Hepatocyte (in vitro differentiated cells): ENCODE data around the gene CCDC137. TPM values are rescaled to one million over a fixed set of nuclear protein-coding genes. Genes with fewer than 3 reads are reported as not detected.

Source experiments
- DNase-seq: peaks from one replicate; pipeline ENCODE4 v3.0.0-alpha.2; 2016; ENCODE audit warnings: low spot score
- H2AFZ ChIP-seq: fragments of 200-600 bp; sonication (generic); 2 replicates; pipeline ENCODE4 v1.6.0; 2016; ENCODE audit warnings: antibody characterized with exemption, mild to moderate bottlenecking
- H3K27ac ChIP-seq: fragments of 200-600 bp; sonication (generic); 2 replicates; pipeline ENCODE4 v1.5.1; 2016; ENCODE audit warnings: mild to moderate bottlenecking
- H3K27me3 ChIP-seq: fragments of 200-600 bp; sonication (generic); 2 replicates; pipeline ENCODE4 v1.6.1; 2016
- H3K36me3 ChIP-seq: fragments of 200-600 bp; sonication (generic); replicated peaks from 2 replicates; pipeline ENCODE4 v1.5.1; 2016; ENCODE audit warnings: low read depth; ENCODE audit not compliant: insufficient read depth
- H3K4me1 ChIP-seq: fragments of 200-600 bp; sonication (generic); 2 replicates; pipeline ENCODE4 v1.5.1; 2016; ENCODE audit warnings: mild to moderate bottlenecking, moderate library complexity; ENCODE audit not compliant: insufficient read depth
- H3K4me2 ChIP-seq: fragments of 200-600 bp; sonication (generic); 2 replicates; pipeline ENCODE4 v1.6.0; 2016
- H3K4me3 ChIP-seq: fragments of 200-600 bp; sonication (generic); 2 replicates; pipeline ENCODE4 v1.5.1; 2016; ENCODE audit warnings: mild to moderate bottlenecking
- H3K79me2 ChIP-seq: fragments of 200-600 bp; sonication (generic); 2 replicates; pipeline ENCODE4 v1.6.0; 2017; ENCODE audit warnings: mild to moderate bottlenecking
- H3K9me2 ChIP-seq: fragments of 200-600 bp; sonication (generic); replicated peaks from 2 replicates; pipeline ENCODE4 v1.6.0; 2017; ENCODE audit warnings: mild to moderate bottlenecking; ENCODE audit not compliant: insufficient read depth
- H3K9me3 ChIP-seq: fragments of 200-600 bp; sonication (generic); 2 replicates; pipeline ENCODE4 v1.5.1; 2016; ENCODE audit warnings: low read depth, mild to moderate bottlenecking
- H4K20me1 ChIP-seq: fragments of 200-600 bp; sonication (generic); 2 replicates; pipeline ENCODE4 v1.6.0; 2016; ENCODE audit warnings: mild to moderate bottlenecking; ENCODE audit not compliant: insufficient read depth, poor library complexity, severe bottlenecking
- CTCF ChIP-seq: fragments of 200-600 bp; sonication (generic); IDR thresholded peaks from 2 replicates; pipeline ENCODE4 v1.5.1; 2016; ENCODE audit warnings: antibody characterized with exemption, mild to moderate bottlenecking; ENCODE audit not compliant: poor library complexity
- EZH2 ChIP-seq: fragments of 200-600 bp; sonication (generic); IDR thresholded peaks from 2 replicates; pipeline ENCODE4 v1.6.1; 2016; ENCODE audit warnings: antibody characterized with exemption, mild to moderate bottlenecking, borderline replicate concordance
- EZH2phosphoT487 ChIP-seq: fragments of 200-600 bp; sonication (generic); IDR thresholded peaks from one replicate; pipeline ENCODE4 v1.6.1; 2018; ENCODE audit warnings: antibody characterized with exemption, mild to moderate bottlenecking, low read depth, moderate library complexity; ENCODE audit not compliant: unreplicated experiment, severe bottlenecking
- WGBS: methylation state at CpG from one replicate; pipeline ENCODE4 v1.1.6; 2016; ENCODE audit warnings: low lambda C conversion rate; ENCODE audit errors: missing lambda C conversion rate; 5-methylcytosine and 5-hydroxymethylcytosine counted together
- polyA plus RNA-seq: library from polyadenylated mRNA; unstranded; fragments of >200 nt; fragmentation: Nextera tagmentation; extraction: Ambion mirVana; gene quantifications from 2 replicates; pipeline ENCODE4 v1.2.1, GENCODE V29; 2016
- total RNA-seq: library from RNA; depleted of rRNA; stranded (reverse); fragments of >200 nt; gene quantifications from 2 replicates; pipeline ENCODE4 v1.2.3, GENCODE V29; 2014

The CCDC137 gene
- total and polyA plus RNA-seq, 2 experiments from 2014 or later = 8.3 to 20.5 TPM

GRCh38 chr17:81691608-81692007 lies 25.1 kb downstream of the CCDC137 start:
- no peak overlapping the region for H3K4me3 ChIP-seq
- H3K9me2 ChIP-seq = no peaks in the 10 kb centered on the region
- H2AFZ ChIP-seq = no peak overlapping the region
- no peaks in the 10 kb centered on the region for H3K27me3 ChIP-seq
- peaks cover 17% of the 10 kb centered on the region for H3K79me2 ChIP-seq
- TF ChIP-seq CTCF (no peak), EZH2phosphoT487 (no peak), EZH2 (no peak)
- no peak for DNase-seq
- no peaks in the 10 kb centered on the region for H3K36me3 ChIP-seq
- no peak overlapping the region for H3K27ac ChIP-seq
- no peak overlapping the region for H3K4me2 ChIP-seq
- no peaks in the 10 kb centered on the region for H3K4me1 ChIP-seq
- 99% methylated on average over 19 of the region's 20 CpGs for WGBS
- H3K9me3 ChIP-seq = no peaks in the 10 kb centered on the region
- peaks cover 3% of the 10 kb centered on the region for H4K20me1 ChIP-seq

GRCh38 chr17:81693509-81694210 lies 27.1 kb downstream of the CCDC137 start:
- Histone ChIP-seq H3K27ac (no peak overlapping the region), H3K4me3 (no peak overlapping the region), H3K9me2 (no peaks in the 10 kb centered on the region), H3K36me3 (no peaks in the 10 kb centered on the region), H3K4me2 (no peak overlapping the region), H2AFZ (no peak overlapping the region), H3K79me2 (peaks cover 21% of the 10 kb centered on the region), H4K20me1 (peaks cover 3% of the 10 kb centered on the region), H3K4me1 (no peaks in the 10 kb centered on the region), H3K27me3 (no peaks in the 10 kb centered on the region), H3K9me3 (no peaks in the 10 kb centered on the region)
- TF ChIP-seq CTCF = no peak
- no peak for TF ChIP-seq EZH2phosphoT487
- no peak for TF ChIP-seq EZH2
- WGBS = 93% methylated on average over 23 of the region's 35 CpGs
- no peak for DNase-seq

GRCh38 chr17:81694810-81695209 lies 28.3 kb downstream of the CCDC137 start:
- Histone ChIP-seq H3K27ac (no peak overlapping the region), H3K4me2 (no peak overlapping the region), H3K27me3 (no peaks in the 10 kb centered on the region), H3K79me2 (peaks cover 32% of the 10 kb centered on the region), H2AFZ (no peak overlapping the region), H3K36me3 (no peaks in the 10 kb centered on the region), H3K4me1 (no peaks in the 10 kb centered on the region), H3K9me3 (no peaks in the 10 kb centered on the region), H4K20me1 (peaks cover 3% of the 10 kb centered on the region), H3K4me3 (no peak overlapping the region), H3K9me2 (no peaks in the 10 kb centered on the region)
- no peak for TF ChIP-seq EZH2phosphoT487
- no peak for TF ChIP-seq EZH2
- no peak for TF ChIP-seq CTCF
- WGBS = 97% methylated on average over 19 of the region's 19 CpGs
- DNase-seq = no peak

GRCh38 chr17:81695211-81695610 lies 28.7 kb downstream of the CCDC137 start:
- Histone ChIP-seq H3K4me2 (no peak overlapping the region), H3K9me3 (no peaks in the 10 kb centered on the region), H3K9me2 (no peaks in the 10 kb centered on the region), H4K20me1 (peaks cover 3% of the 10 kb centered on the region), H3K27ac (no peak overlapping the region), H2AFZ (no peak overlapping the region), H3K36me3 (no peaks in the 10 kb centered on the region), H3K4me3 (no peak overlapping the region), H3K27me3 (no peaks in the 10 kb centered on the region), H3K79me2 (peaks cover 36% of the 10 kb centered on the region), H3K4me1 (no peaks in the 10 kb centered on the region)
- no peak for DNase-seq
- no peak for TF ChIP-seq EZH2
- no peak for TF ChIP-seq CTCF
- WGBS = 87% methylated on average over 6 of the region's 6 CpGs
